Activated CD4-positive, alpha-beta T cell treated with anti-CD3 and anti-CD28 coated beads, Interleukin-2, amount 50 U/mL, for 16 hours (primary cell): ENCODE measurements around the gene ZDHHC14.

ENCODE experiments used
- DNase-seq: peaks from one replicate; pipeline ENCODE4 v3.0.0-alpha.2; 2020

Gene ZDHHC14

DNA sequence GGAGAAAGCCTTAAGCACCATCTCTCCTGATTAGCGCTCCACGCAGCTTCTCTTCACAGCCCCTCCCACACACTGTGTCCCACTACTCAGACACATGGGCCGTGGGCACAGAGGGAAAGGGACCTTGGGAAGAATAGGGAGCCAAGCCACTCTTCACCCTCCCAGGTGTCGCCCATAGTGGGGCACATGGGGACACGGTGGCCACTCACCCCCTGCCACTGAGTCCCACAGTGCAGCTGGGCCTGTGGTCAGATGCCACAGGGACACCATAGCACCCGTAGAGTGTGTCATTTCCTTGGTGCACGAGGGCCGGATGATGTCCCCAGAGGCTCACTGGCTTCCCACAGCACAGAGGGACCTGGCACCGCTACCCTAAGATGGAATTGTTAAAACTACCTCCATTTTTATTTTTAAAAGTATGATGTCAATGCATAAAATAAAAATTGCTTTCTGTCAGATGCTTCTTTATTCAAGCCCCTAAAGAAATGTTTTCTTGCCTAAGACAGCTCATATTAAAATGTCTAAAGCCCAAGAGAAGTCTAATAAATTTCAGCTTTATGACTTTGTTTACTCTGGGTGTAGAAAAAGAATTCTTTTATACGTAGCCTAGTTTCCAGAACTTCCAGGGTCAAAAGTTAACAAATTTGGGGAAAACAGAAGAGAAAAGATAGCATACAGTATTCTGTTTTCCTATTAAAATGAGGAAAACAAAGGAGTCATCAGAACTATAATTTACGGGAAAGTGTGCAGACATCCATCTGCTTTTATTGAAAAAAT is 251.0 kb downstream of the ZDHHC14 start:
- DNase-seq: no peak

- DNase-seq: no peak
Observed at GRCh38 chr6:157632821-157633220, 251.8 kb downstream of the ZDHHC14 start.

DNA sequence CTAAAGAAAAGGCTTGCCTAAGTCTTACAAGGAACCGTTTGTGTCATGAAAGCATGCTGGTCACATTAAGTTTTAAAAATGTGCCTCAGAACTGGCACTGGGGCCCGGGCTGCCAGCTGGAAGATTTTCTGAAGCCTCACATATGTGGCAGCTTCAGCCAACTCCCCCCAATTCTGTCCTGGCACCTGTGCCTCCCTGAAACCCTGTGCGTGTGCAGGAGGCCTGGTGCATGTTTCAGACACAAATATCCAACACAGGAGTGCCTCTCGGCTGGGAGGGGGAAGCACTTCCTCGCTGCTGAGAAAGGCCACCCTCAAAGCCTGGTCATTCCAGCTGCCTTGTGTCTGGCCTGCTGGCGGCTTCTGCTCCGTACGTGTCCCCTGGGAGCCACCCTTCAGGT is 253.6 kb downstream of the ZDHHC14 start:
- no peak for DNase-seq

GRCh38 chr6:157635388-157636244 is 254.6 kb downstream of the ZDHHC14 start:
- DNase-seq: no peak

GRCh38 chr6:157637516-157637915 is 256.5 kb downstream of the ZDHHC14 start:
- DNase-seq: no peak

- DNase-seq: no peak
Observed at GRCh38 chr6:157637941-157638662, 257.1 kb downstream of the ZDHHC14 start.

DNA sequence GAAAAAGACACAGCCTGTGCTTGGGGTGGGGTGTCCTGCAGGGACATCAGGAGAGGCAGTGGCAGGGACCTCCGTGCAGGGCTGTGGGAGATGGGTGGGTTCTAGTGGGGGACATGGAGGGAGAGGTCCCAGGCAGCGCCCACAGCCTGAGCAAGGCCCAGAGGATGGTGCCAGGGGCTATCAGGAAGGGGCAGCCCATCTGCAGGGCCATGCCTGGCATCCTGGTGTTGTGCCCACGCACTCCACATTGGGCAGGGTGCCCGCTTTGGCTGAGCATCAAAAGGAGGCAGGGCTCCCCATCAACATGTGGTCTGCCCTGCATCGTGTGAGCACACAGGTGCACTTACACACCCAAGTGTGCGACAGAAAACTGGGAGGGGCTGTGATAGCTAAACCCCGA is 257.8 kb downstream of the ZDHHC14 start:
- DNase-seq: no peak

DNA sequence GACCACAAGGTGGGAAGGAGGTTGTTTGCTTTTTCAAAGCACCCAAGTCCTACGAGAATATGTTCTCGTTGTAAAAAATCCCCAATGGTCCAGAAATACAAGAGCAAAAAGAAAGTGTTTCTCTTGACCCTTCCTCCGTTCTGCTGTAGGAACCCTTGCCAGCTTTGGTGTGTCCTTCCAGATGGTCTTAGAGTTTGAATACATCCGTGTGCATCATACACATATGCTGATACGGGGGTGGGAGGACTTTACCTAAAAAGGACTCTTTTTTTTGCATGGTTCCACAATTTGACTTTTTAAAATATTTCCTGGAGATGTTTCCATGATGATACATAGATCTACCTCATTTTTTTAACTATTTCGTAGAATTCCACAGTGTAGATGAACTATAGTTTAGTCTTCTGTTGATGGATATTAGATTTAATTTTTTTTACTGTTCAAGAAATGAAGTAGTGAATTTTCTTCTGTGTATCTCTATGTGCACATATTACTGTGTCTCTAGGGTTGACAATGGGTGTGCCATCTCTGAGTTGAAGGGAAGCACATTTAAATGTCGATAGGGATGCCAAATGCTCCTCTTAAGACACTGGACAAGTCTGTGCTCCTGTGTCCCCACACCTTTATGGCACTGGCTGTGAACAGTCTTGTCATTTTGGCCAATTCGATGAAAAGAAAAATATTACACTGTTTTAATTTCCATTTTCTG is 259.9 kb downstream of the ZDHHC14 start:
- DNase-seq: no peak

DNA sequence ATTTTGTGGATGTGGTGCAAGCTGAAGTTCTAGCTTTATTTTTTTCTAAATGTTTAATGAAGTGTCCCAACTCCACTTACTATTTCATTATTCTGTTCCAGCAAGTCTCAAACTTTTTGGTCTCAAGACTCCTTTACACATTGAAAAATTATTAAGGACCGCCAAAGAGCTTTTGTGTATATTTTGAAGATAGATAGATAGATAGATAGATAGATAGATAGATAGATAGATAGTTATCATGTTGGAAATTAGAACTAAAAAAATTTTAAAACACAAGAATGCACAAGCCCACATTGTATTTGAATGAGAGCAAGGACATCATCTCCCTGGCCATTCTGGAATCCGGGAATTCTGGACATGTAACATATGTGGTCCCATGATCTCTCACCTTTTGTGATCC is 260.8 kb downstream of the ZDHHC14 start:
- DNase-seq: no peak

GRCh38 chr6:157642736-157643135 is 261.7 kb downstream of the ZDHHC14 start:
- no peak for DNase-seq

DNA sequence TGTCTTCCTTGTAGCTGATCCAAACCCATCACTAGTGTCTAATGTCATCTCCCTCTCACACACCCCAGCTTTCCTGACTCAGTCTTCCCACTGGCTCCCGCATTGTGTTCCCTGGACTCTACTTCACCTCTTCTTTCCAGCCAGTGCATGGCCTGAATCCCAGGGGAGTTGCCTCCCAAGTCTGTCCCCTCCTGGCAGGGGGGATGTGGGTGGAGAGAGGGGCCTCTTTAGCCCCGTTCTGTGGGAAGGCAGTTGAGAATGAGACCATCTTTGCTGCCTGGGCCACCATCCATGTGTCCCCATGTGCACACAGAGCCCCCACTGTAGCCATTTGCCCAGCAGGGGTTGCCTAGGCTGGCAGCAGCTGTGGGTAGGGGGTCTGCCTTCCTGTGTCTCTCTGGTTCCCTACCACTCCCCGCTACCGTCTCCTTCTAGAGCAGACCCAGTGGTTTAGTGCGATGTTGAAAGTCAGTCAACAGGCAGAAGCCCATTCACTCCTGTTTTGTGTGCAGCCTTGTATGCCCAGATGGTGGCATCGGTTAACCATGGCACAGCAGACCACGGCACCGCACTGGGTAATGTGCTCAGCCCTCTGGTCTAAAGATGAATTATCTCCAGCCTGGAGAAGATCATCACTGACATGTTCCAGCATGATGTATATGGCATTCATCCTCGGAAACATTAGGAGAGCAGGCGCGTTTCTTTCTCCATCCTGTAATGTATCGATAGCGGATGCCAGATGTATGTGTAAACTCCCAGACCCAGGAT is 263.2 kb downstream of the ZDHHC14 start:
- DNase-seq: peak; percentile 20

DNA sequence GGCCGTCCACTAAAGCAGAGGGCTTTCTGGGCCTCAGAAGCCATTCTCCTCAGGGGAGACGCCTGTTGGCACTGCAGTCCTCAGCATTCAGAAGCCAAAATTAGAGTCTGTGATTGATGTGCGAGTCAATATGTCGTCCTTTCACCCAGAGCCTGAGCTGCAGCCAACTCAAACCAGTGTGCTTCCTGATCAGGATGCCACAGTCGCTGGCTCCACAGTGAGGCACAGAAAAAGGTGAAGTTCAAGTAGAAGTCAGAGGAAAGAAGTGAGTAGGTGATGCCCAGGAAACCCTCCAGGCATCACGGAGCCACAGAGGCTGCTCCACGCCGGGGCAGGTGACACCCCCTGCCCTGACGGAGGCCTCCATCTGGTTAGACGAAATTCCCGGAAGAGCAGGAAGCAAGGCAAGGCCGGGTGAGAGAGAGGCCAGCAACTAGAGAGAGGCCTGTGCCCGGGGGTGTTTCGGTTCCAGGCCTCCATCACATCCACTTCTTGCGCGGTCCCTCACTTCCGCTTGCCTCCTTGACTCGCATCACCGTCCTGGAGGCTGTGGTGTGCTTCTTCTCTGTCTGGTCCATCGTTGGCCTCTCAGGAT is 264.3 kb downstream of the ZDHHC14 start:
- no peak for DNase-seq

DNA sequence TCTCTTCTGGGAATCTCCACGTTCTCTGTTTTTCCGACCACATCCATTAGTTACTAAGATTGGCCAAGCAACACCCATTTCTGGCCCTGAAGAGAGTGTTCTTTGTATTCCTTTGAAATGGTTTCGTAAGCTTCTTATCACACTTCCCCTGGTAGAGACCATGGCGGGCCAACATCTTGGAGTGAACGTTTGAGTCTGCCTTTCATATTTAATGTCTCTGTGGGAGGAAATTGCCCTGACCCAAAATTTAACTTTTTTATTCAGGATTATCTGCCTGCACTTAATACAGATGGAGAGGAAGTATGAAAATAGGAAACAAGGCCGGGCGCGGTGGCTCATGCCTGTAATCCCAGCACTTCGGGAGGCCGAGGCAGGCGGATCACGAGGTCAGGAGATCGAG is 265.0 kb downstream of the ZDHHC14 start:
- DNase-seq: no peak

DNA sequence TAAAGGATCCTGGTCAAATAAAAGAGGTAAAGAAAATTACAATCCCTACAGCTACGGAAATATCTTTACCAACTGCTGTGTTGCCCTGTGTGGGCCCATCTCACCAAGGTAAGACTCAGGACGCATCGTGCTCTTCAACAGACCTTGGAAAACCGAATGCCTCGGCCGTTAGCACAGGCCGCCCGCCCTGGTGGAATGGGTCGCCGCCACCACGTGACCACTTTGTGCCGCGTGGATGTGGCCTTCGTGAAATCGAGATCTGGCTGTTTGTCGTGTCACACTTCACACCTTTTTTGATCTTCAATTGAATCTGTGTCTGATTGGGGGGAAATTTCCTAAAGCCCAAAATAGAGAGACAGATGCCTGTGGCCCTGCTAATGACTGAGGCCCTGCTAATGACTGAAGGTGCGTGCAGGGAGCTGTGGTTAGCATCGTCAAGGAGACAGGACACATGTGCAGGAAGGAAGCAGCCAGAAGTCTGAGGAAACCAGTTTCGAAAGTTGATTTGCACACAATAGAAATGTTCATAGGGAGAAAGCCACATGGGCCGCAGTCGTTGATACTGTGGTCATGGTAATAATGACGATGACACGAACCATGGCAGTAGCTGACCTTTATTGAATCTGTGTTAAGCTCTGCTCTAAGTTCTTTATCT is 266.4 kb downstream of the ZDHHC14 start:
- DNase-seq: peak; percentile 42

DNA sequence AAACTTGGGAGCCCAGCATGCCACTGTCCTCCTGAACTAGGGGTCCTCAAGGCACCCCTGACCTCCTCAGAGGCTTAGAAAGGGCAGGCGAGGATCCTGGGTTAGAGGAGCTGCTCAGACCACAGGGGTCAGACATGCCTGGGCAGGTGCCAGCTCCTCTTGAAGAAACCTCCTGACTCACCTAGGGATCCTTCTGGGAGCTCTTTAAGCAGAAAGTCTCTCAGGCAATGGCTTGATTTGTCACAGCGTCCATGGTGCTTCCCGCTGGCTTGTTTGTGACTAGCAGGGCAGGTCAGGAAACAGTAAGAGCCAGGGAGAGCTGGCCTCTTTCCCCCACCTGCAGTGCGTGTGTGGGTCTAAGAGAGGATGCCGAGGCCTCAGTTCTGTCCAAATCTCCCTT is 267.6 kb downstream of the ZDHHC14 start:
- DNase-seq: no peak

DNA sequence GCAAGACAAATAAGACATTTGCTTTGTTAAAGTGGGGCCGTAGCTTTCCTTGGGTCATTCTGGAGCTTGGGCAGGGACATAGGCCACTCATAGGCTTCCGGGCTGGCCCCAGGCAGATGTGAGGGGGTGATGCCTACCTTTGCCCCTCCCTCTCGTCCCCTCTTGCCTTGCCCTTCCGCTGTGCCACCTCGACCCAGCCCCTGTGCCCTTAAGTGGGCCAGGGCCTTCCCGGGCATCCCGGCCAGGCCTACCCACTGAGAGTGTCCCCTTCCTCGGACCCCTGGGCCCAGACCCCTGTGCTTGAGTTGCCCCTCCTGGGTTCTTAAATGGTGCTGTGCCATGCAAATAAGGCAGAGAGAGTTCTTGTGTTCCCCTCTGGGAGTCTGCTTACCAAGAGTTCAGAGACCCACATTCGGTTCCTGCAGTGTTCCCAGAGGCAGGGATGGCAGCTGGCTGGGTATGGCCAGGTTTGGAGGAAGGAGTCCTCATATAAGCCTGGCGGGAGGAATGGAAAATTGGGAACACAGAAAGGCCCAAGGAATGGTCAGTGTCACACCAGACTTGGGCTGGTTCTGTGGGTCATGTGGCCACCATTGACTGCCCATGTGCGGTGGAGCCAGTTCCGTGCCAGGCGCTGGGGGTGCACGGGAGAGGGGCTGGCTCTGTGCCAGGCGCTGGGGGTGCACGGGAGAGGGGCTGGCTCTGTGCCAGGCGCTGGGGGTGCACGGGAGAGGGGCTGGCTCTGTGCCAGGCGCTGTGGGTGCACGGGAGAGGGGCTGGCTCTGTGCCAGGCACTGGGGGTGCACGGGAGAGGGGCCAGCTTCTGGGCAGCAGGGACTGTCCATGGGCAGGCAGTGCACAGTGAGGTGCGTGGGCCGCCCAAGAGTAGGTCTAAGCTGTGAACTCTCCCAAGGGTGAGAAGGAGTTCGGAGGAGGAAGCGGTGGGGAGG is 268.6 kb downstream of the ZDHHC14 start:
- no peak for DNase-seq

GRCh38 chr6:157650261-157650640 is 269.3 kb downstream of the ZDHHC14 start:
- DNase-seq: no peak

GRCh38 chr6:157650801-157651200 is 269.8 kb downstream of the ZDHHC14 start:
- DNase-seq: no peak

GRCh38 chr6:157651731-157652490 is 270.9 kb downstream of the ZDHHC14 start:
- no peak for DNase-seq
